Measurements from ENCODE around the gene CA12. TPM values are rescaled to one million over a fixed set of nuclear protein-coding genes. Genes with fewer than 3 reads are reported as not detected.

The CA12 gene
- total RNA-seq, 1 experiment from 2014 or later: 2.8 TPM

GRCh38 chr15:63351170-63351569, 30.5 kb downstream of the CA12 start:
- Mint-ChIP-seq H3K9me3 (no peaks in the 10 kb centered on the region), H3K4me1 (peaks cover 15% of the 10 kb centered on the region), H3K27me3 (ENCODE audit: low read depth) (no peaks in the 10 kb centered on the region), H3K27ac (no peak overlapping the region), H3K36me3 (no peaks in the 10 kb centered on the region), H3K4me3 (no peak overlapping the region)
- DNase-seq (ENCODE audit: low spot score) (no peak), ATAC-seq (no peak)
- ChIA-PET POLR2A (no interaction called here), CTCF (no interaction called here)
- no peak for TF ChIP-seq ZNF263 (CRISPR knock-in tag; IDR thresholded peaks at IDR 0.05; ENCODE audit: low read depth)
- no peak for TF ChIP-seq ZNF396 (CRISPR knock-in tag; IDR thresholded peaks at IDR 0.05; ENCODE audit: borderline replicate concordance)
- TF ChIP-seq, protein P1, sequence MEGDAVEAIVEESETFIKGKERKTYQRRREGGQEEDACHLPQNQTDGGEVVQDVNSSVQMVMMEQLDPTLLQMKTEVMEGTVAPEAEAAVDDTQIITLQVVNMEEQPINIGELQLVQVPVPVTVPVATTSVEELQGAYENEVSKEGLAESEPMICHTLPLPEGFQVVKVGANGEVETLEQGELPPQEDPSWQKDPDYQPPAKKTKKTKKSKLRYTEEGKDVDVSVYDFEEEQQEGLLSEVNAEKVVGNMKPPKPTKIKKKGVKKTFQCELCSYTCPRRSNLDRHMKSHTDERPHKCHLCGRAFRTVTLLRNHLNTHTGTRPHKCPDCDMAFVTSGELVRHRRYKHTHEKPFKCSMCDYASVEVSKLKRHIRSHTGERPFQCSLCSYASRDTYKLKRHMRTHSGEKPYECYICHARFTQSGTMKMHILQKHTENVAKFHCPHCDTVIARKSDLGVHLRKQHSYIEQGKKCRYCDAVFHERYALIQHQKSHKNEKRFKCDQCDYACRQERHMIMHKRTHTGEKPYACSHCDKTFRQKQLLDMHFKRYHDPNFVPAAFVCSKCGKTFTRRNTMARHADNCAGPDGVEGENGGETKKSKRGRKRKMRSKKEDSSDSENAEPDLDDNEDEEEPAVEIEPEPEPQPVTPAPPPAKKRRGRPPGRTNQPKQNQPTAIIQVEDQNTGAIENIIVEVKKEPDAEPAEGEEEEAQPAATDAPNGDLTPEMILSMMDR (IDR thresholded peaks at IDR 0.05): no peak
- TF ChIP-seq JUN (CRISPR knock-in tag; IDR thresholded peaks at IDR 0.05): no peak
- TF ChIP-seq CBFB (CRISPR knock-in tag; IDR thresholded peaks at IDR 0.05; ENCODE audit: low read depth): no peak
- no peak for TF ChIP-seq USF2 (CRISPR knock-in tag; IDR thresholded peaks at IDR 0.05)
- no peak for TF ChIP-seq SP1 (CRISPR knock-in tag; conservative IDR thresholded peaks at IDR 0.05)
- TF ChIP-seq, protein P2, sequence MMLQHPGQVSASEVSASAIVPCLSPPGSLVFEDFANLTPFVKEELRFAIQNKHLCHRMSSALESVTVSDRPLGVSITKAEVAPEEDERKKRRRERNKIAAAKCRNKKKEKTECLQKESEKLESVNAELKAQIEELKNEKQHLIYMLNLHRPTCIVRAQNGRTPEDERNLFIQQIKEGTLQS (CRISPR knock-in tag; conservative IDR thresholded peaks at IDR 0.05): no peak
- TF ChIP-seq, protein P3, sequence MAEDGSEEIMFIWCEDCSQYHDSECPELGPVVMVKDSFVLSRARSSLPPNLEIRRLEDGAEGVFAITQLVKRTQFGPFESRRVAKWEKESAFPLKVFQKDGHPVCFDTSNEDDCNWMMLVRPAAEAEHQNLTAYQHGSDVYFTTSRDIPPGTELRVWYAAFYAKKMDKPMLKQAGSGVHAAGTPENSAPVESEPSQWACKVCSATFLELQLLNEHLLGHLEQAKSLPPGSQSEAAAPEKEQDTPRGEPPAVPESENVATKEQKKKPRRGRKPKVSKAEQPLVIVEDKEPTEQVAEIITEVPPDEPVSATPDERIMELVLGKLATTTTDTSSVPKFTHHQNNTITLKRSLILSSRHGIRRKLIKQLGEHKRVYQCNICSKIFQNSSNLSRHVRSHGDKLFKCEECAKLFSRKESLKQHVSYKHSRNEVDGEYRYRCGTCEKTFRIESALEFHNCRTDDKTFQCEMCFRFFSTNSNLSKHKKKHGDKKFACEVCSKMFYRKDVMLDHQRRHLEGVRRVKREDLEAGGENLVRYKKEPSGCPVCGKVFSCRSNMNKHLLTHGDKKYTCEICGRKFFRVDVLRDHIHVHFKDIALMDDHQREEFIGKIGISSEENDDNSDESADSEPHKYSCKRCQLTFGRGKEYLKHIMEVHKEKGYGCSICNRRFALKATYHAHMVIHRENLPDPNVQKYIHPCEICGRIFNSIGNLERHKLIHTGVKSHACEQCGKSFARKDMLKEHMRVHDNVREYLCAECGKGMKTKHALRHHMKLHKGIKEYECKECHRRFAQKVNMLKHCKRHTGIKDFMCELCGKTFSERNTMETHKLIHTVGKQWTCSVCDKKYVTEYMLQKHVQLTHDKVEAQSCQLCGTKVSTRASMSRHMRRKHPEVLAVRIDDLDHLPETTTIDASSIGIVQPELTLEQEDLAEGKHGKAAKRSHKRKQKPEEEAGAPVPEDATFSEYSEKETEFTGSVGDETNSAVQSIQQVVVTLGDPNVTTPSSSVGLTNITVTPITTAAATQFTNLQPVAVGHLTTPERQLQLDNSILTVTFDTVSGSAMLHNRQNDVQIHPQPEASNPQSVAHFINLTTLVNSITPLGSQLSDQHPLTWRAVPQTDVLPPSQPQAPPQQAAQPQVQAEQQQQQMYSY (CRISPR knock-in tag; IDR thresholded peaks at IDR 0.05): no peak
- no peak for TF ChIP-seq JAZF1 (CRISPR knock-in tag; IDR thresholded peaks at IDR 0.05)
- TF ChIP-seq TCF7 (CRISPR knock-in tag; IDR thresholded peaks at IDR 0.05; ENCODE audit: low read depth): no peak
- TF ChIP-seq MLX (CRISPR knock-in tag; IDR thresholded peaks at IDR 0.05): no peak
- no peak for TF ChIP-seq CREB1 (CRISPR knock-in tag; IDR thresholded peaks at IDR 0.05)
- TF ChIP-seq NR2C2 (CRISPR knock-in tag; IDR thresholded peaks at IDR 0.05): no peak
- TF ChIP-seq MXD4 (CRISPR knock-in tag; IDR thresholded peaks at IDR 0.05; ENCODE audit: borderline replicate concordance): no peak
- TF ChIP-seq MYBL2 (CRISPR knock-in tag; IDR thresholded peaks at IDR 0.05): no peak
- TF ChIP-seq SMAD4 (CRISPR knock-in tag; IDR thresholded peaks at IDR 0.05): no peak
- no peak for TF ChIP-seq NFE2L1 (CRISPR knock-in tag; IDR thresholded peaks at IDR 0.05)
- TF ChIP-seq TP53 (CRISPR knock-in tag; IDR thresholded peaks at IDR 0.05): no peak
- no peak for TF ChIP-seq ZNF317 (CRISPR knock-in tag; IDR thresholded peaks at IDR 0.05; ENCODE audit: borderline replicate concordance, low read depth)

DNA sequence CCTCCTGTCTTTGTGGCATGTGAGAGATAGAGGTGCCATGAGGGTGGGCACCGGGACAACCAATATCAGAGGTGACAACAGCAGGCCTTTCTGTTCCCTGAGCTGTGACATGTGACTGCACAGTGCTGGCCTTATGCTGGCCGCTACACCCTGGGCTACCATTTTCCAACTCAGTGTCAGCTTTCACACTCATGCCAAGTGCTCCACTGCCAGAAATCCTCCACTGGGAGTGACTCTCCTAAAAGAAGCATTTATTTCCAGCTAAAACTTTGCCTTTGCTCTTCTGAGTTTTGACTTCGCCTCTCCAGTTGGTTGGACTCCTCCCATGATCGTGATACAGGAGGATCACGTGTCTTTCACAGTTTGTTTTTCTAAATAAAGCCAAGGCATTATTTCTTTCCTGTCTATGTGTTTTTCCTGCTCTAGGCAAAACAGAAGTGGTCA, 31.4 kb downstream of the CA12 start:
- Mint-ChIP-seq H3K4me1 (peaks cover 9% of the 10 kb centered on the region), H3K27ac (no peak overlapping the region), H3K9me3 (no peaks in the 10 kb centered on the region), H3K27me3 (ENCODE audit: low read depth) (no peaks in the 10 kb centered on the region), H3K36me3 (no peaks in the 10 kb centered on the region), H3K4me3 (no peak overlapping the region)
- DNase-seq (ENCODE audit: low spot score) (no peak), ATAC-seq (no peak)
- POLR2A ChIA-PET: no interaction called here
- CTCF ChIA-PET: no interaction called here
- TF ChIP-seq, protein P4, sequence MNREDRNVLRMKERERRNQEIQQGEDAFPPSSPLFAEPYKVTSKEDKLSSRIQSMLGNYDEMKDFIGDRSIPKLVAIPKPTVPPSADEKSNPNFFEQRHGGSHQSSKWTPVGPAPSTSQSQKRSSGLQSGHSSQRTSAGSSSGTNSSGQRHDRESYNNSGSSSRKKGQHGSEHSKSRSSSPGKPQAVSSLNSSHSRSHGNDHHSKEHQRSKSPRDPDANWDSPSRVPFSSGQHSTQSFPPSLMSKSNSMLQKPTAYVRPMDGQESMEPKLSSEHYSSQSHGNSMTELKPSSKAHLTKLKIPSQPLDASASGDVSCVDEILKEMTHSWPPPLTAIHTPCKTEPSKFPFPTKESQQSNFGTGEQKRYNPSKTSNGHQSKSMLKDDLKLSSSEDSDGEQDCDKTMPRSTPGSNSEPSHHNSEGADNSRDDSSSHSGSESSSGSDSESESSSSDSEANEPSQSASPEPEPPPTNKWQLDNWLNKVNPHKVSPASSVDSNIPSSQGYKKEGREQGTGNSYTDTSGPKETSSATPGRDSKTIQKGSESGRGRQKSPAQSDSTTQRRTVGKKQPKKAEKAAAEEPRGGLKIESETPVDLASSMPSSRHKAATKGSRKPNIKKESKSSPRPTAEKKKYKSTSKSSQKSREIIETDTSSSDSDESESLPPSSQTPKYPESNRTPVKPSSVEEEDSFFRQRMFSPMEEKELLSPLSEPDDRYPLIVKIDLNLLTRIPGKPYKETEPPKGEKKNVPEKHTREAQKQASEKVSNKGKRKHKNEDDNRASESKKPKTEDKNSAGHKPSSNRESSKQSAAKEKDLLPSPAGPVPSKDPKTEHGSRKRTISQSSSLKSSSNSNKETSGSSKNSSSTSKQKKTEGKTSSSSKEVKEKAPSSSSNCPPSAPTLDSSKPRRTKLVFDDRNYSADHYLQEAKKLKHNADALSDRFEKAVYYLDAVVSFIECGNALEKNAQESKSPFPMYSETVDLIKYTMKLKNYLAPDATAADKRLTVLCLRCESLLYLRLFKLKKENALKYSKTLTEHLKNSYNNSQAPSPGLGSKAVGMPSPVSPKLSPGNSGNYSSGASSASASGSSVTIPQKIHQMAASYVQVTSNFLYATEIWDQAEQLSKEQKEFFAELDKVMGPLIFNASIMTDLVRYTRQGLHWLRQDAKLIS (CRISPR knock-in tag; IDR thresholded peaks at IDR 0.05; ENCODE audit: borderline replicate concordance): no peak
- TF ChIP-seq IRF2 (CRISPR knock-in tag; IDR thresholded peaks at IDR 0.05; ENCODE audit: borderline replicate concordance, low read depth) (no peak), SP1 (CRISPR knock-in tag; conservative IDR thresholded peaks at IDR 0.05) (no peak)
- TF ChIP-seq, protein P3 (CRISPR knock-in tag; IDR thresholded peaks at IDR 0.05): no peak
